GM20431 (cell line): ENCODE measurements around the gene SLC9C1.

ENCODE experiments used
- in situ Hi-C: fragments of 300-500 bp; cut with MseI, MboI; formaldehyde crosslinking; loops from one replicate; pipeline ENCODE4 v1.15.0; 2020; ENCODE audit warnings: low sequenced_read_pairs; ENCODE audit not compliant: unreplicated experiment

The SLC9C1 gene

DNA sequence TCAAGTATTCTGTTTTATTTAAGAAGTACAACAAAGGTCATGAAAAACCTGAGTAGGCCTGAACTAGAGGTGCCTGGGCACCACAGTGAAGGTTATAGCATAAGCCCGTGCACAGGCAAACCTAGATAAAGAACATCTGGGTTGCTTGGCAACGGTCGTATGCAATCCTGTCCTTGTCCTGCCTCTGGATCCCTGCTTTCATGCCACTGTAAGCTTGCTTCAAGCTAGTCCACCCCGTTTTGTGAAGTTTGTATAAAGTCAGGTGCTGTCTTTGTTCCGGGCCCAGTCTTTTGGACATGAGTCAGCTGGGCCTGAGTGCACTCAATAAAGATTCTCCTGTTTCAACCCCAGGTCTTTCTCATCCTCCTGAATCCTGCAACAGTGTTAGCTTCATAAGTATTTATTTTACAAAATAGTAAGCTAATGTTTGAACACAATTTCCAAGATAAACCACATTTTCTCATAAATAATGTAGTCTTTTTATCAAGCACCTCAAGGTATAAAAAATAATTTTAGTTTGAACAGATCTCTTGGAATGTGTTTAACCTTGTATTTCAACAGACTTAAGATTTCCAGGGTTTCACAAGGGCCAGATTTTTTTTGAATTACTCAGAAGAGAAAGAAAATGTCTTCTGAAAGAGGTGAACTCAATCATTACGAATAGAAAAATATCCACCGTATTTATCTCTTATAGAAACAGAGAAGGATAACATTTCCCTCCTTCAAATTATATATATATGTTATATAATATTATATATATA is 14.3 kb upstream of the SLC9C1 start:
- in situ Hi-C loops: loop anchor here (25.0 kb wide), 1 partner anchor 196 kb away; no protein-coding TSS in a partner anchor

DNA sequence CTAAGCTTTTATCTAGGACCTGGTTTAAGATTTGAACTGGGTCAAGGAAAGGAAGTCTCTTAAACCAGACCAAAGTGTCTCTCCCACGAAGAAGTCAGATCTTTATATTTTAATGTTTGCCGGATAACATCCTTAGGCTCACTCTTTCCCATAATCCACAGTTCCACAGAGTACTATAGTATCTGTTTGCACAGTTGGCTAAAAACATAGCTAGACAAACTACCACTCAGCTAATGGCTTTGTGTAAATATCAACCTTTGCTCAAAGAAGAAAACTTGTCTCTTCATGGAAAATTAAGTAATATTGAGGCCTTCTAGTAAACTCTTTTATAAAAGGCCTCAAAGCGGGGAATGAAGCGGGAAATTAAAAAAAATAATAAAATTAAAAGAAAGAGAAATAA is 13.5 kb upstream of the SLC9C1 start:
- in situ Hi-C loops: loop anchor here (25.0 kb wide), 1 partner anchor 195 kb away; no protein-coding TSS in a partner anchor

GRCh38 chr3:112306825-112307224 is 12.8 kb upstream of the SLC9C1 start:
- in situ Hi-C loops: loop anchor here (25.0 kb wide), 1 partner anchor 195 kb away; no protein-coding TSS in a partner anchor

GRCh38 chr3:112304611-112305010 is 10.6 kb upstream of the SLC9C1 start:
- in situ Hi-C loops: loop anchor here (25.0 kb wide), 1 partner anchor 192 kb away; no protein-coding TSS in a partner anchor

- in situ Hi-C loops: loop anchor here (25.0 kb wide), 1 partner anchor 192 kb away; no protein-coding TSS in a partner anchor
Observed at GRCh38 chr3:112303764-112304325, 9.8 kb upstream of the SLC9C1 start.

GRCh38 chr3:112302881-112303763 is 9.1 kb upstream of the SLC9C1 start:
- in situ Hi-C loops: loop anchor here (25.0 kb wide), 1 partner anchor 191 kb away; no protein-coding TSS in a partner anchor

- in situ Hi-C loops: loop anchor here (25.0 kb wide), 1 partner anchor 190 kb away; no protein-coding TSS in a partner anchor
Observed at GRCh38 chr3:112302150-112302830, 8.3 kb upstream of the SLC9C1 start.

DNA sequence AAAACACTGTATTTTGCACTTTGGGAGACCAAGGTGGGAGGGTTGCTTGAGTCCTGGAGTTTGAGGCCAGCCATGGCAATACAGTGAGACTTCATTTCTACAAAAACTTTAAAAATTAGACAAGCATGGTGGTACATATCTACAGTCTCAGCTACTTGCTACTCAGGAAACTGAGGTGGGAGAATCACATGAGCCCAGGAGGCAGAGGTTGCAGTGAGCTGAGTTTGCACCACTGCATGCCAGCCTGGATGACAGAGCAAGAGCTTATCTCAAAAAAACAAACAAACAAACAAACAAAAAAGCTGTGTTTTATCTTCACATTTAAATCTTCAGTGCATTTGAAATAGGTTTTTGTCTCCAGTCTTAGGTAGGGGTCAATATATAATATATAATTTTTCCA is 4.8 kb upstream of the SLC9C1 start:
- in situ Hi-C loops: no loop called here

GRCh38 chr3:112297714-112298113 is 3.7 kb upstream of the SLC9C1 start:
- in situ Hi-C loops: no loop called here

DNA sequence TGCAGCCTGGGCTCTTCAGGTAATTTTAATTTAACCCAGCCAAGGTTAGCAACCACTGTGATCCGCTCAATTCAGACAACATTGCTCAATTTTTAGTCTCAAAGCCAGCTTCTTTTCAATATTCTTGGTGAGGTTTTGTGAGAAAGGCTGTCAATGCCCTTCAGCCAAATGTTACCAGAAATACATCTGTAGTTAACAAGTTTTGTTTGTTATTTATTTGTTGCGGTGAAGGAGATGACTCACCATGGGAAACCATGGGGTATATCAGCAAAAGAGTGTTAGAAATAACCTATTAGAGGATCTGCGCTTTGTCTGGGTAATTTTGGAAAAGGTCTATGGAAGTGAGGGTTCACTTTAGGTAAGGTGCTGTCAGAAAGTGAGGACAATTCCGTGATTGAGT is 5.0 kb downstream of the SLC9C1 start:
- in situ Hi-C loops: no loop called here

DNA sequence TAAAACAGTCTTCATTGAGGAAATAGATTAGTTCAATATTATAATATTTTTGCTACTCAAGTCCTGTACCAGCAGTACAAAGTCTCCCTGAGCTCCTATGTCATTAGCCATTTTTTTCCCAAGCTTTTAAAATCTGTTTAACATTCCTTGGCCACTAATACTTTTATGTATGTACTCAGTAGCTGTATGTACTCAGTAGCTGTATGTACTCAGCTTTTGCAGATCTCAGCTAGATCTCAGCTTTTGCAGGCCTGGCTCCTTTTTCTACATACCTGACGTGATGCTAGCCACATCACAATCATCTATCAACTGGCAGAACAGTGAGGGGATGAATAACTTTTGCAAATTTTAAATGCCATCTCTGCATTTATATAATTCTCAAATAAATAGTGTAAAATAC is 13.8 kb downstream of the SLC9C1 start:
- in situ Hi-C loops: no loop called here

DNA sequence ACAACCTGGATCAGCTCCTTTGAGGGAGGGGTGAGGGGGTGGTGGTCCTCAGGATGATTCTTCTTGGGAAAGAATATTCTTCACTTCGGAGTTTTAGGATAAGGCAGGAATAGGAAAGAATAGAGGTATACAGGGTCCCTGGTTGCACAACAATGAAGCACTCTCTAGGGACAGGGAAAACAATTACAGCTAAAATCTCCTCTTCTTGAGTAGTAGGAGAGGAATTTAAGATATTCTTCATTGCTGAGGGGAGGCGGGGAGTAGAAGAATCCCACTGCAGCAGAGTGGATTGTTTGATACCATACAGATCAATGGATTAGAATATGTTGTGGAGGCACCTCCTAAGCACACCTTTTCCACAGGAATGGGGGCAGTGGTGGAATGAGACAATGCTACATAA is 20.5 kb downstream of the SLC9C1 start:
- in situ Hi-C loops: no loop called here

- in situ Hi-C loops: no loop called here
Observed at GRCh38 chr3:112261742-112262141, 32.3 kb downstream of the SLC9C1 start.

DNA sequence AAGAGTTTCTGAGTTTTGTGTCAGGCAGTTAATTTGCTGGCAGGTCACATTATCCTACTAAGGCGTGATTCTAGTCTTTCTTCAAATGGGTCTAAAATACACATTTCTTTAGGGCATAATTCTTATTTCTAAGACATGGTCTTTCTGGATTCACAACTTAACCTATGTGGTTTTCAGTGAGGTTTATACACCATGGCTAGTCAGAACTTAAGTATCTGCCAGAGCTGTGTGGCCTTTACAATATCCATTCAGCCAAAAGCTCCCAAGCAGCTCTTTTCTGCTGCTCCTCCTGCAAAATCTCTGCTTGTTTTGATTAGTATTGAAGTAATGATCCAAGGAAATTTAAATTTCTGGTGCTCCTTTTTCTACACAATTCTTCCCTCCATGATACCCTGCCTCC is 33.5 kb downstream of the SLC9C1 start:
- in situ Hi-C loops: no loop called here

GRCh38 chr3:112253301-112253971 is 40.6 kb downstream of the SLC9C1 start:
- in situ Hi-C loops: no loop called here

DNA sequence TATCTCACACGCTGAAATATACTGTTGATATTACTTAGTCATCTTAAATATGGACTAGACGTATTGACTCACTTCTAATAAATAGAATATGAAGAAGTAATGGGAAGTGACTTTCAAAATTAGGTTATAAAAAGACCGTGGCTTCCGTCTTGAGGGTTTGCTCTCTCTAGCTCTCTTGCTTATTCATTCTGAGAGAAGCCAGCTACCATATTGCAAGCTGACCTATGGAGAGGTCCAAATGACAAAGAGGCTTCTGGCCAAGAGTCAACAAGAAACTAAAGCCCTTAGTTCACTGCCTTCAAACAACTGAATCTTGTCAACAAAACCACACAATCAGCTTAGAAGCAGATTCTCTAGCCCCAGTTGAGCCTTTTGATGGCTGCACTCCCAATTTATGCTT is 46.1 kb downstream of the SLC9C1 start:
- in situ Hi-C loops: no loop called here

GRCh38 chr3:112247350-112247749 is 46.7 kb downstream of the SLC9C1 start:
- in situ Hi-C loops: no loop called here

DNA sequence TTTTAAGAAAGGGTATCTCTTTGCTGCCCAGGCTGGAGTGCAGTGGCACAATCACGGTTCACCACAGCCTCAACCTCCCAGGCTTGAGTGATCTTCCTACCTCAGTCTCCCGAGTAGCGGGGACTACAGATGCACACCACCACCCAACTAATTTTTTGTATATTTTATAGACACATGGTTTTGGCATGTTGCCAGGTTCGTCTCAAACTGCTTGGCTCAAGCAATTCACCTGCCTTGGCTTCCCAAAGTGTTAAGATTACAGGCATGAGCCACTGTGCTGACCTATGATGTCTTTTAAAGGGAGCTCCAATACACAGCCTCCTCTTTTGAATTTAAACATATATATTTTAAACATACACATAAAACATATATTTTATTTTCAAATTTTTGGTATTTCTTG is 60.9 kb downstream of the SLC9C1 start:
- in situ Hi-C loops: no loop called here

DNA sequence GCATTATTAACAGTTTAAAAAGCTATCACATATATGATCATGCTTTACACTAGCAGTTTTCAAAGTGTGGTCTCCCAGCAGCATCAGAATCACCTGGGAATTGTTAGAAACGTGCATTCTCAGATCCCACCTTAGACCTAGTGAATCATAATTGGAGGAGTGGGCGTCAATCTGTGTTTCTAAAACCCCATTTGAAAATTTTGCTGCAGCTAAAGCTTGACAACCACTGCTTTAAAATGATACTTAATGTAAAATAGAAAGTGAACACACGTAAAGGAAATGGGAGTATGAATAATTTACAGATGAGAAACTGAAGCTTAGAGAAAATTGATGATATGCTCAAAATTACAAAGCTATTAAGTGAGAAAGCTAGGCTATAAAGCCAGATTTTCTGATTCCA is 62.3 kb downstream of the SLC9C1 start:
- in situ Hi-C loops: no loop called here
